Kidney (tissue), 14 donors: ENCODE results near the gene BCL2A1. TPM values are rescaled to one million over a fixed set of nuclear protein-coding genes. Genes with fewer than 3 reads are reported as not detected.

Experiments used
- DNase-seq, 5 donors: peaks; one replicate each; pipeline ENCODE4 v3.0.0-alpha.2; 2013 to 2020
- FAIRE-seq: peaks from 2 replicates; lab custom pipeline; 2012; peaks lifted over from hg19 to GRCh38; lab: Jason Lieb, UNC
- H3K27ac ChIP-seq, 2 donors: one replicate each; pipeline ENCODE4 v1.7.0; 2013; ENCODE audit warnings: low read depth in 2 of 2, low read length in 2 of 2, inconsistent platforms in 1 of 2
- H3K27me3 ChIP-seq: one replicate; pipeline ENCODE4 v1.7.1; 2013; ENCODE audit warnings: low read length, inconsistent platforms; ENCODE audit not compliant: control insufficient read depth, insufficient read depth
- H3K36me3 ChIP-seq, 3 donors: one replicate each; pipeline versions ENCODE4 v1.7.0 to v1.7.1; 2013; ENCODE audit warnings: low read length in 3 of 3, control low read depth in 1 of 3, inconsistent platforms in 1 of 3; ENCODE audit not compliant: insufficient read depth in 3 of 3, control insufficient read depth in 2 of 3
- H3K4me1 ChIP-seq, 3 donors: one replicate each; pipeline versions ENCODE4 v1.7.0 to v1.7.1; 2013; ENCODE audit warnings: low read length in 3 of 3, inconsistent platforms in 1 of 3, low read depth in 1 of 3; ENCODE audit not compliant: control insufficient read depth in 2 of 3, insufficient read depth in 2 of 3
- H3K4me3 ChIP-seq, 3 donors: one replicate each; pipeline versions ENCODE4 v1.7.0 to v1.8.1; 2013; ENCODE audit warnings: low read length in 3 of 3, control low read depth in 1 of 3, inconsistent platforms in 1 of 3
- H3K9ac ChIP-seq, 3 donors: one replicate each; pipeline versions ENCODE4 v1.7.0 to v1.7.1; 2013; ENCODE audit warnings: low read length in 3 of 3, control low read depth in 1 of 3, inconsistent platforms in 1 of 3
- H3K9me3 ChIP-seq, 3 donors: one replicate each; pipeline versions ENCODE4 v1.7.0 to v1.7.1; 2013; ENCODE audit warnings: low read length in 3 of 3, control low read depth in 1 of 3, inconsistent platforms in 1 of 3; ENCODE audit not compliant: control insufficient read depth in 2 of 3, insufficient read depth in 1 of 3
- intact Hi-C: fragments of 100-400 bp; cut with DNase I; formaldehyde crosslinking; loops from one replicate; pipeline ENCODE4 v1.11.1; 2022
- polyA plus RNA-seq: library from polyadenylated mRNA; stranded (reverse); fragments of 350-450 nt; fragmentation: Illumina TruSeq; extraction: RNeasy Lipid Tissue Mini Kit (QIAGEN cat#74804); gene quantifications from one replicate; pipeline ENCODE4 v1.2.3, GENCODE V29; 2014; ENCODE audit warnings: low read depth, low replicate concordance; ENCODE audit not compliant: insufficient read depth
- total RNA-seq: library from RNA; stranded (reverse); fragmentation: NEBNext Ultra II Directional; extraction: Animal tissue kit (Norgen Biotek cat#: 25700); gene quantifications from one replicate; pipeline ENCODE4 v1.2.1, GENCODE V29; 2021
- TF ChIP-seq, protein P1 (sequence below): IDR thresholded peaks from 3 replicates; pipeline ENCODE4 v1.5.1; 2012; ENCODE audit warnings: mild to moderate bottlenecking, moderate library complexity, borderline replicate concordance; ENCODE audit not compliant: insufficient read depth; ENCODE audit errors: extremely low read depth
- donor health status: control.
- donor health status: control.
- donor health status: control.
- donor health status: control.
- donor health status: control.
- donor health status: DM: yes; HTN: yes; CAD: no.
- donor health status: Normal renal cell carcinoma (clear cell type).

BCL2A1 gene
- total and polyA plus RNA-seq, 2 donors from 2014 or later: 0.67 to 2.4 TPM

DNA sequence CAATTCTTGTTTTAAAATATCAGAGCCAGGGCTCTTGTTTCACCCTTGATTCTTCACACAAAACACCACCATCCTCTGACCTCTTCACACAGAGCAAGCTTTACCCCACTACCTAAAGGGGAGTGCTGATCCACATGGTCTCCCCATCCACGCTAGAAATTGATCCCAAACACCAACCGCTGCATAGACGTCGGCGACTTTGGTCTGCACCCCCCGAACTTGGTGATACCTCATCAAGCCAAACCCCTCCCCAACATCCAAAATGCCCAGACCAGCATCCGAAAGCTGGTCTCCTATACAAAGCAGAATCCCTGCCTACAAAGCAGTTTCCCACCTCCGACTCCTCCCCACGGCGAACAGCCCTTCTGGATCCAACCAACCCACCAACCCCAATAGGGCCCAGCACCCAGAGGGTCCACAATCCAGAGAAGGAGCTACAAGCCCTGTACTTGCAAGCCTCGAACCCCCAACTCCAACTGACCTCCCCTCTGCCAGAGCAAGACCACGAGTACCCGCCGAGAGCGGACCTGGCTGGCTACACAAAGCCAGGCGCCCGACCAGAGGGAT is 48.4 kb downstream of the BCL2A1 start:
- DNase-seq (peak in 1 of 5 donors; percentile 91), FAIRE-seq (no peak)
- intact Hi-C loops: no loop called here

GRCh38 chr15:79919749-79920511 is 51.1 kb downstream of the BCL2A1 start:
- TF ChIP-seq, protein P1, sequence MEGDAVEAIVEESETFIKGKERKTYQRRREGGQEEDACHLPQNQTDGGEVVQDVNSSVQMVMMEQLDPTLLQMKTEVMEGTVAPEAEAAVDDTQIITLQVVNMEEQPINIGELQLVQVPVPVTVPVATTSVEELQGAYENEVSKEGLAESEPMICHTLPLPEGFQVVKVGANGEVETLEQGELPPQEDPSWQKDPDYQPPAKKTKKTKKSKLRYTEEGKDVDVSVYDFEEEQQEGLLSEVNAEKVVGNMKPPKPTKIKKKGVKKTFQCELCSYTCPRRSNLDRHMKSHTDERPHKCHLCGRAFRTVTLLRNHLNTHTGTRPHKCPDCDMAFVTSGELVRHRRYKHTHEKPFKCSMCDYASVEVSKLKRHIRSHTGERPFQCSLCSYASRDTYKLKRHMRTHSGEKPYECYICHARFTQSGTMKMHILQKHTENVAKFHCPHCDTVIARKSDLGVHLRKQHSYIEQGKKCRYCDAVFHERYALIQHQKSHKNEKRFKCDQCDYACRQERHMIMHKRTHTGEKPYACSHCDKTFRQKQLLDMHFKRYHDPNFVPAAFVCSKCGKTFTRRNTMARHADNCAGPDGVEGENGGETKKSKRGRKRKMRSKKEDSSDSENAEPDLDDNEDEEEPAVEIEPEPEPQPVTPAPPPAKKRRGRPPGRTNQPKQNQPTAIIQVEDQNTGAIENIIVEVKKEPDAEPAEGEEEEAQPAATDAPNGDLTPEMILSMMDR: no peak
- Histone ChIP-seq H3K27me3 (no peaks in the 10 kb centered on the region), H3K4me3 (no peak overlapping the region), H3K36me3 (no peaks in the 10 kb centered on the region), H3K9ac (no peak overlapping the region), H3K4me1 (peaks cover 0 to 2% (median 0%) of the 10 kb centered on the region in 3 donors), H3K27ac (no peak overlapping the region), H3K9me3 (peaks cover 0 to 45% (median 15%) of the 10 kb centered on the region in 3 donors)
- DNase-seq: no peak
- intact Hi-C loops: no loop called here
- no peak for FAIRE-seq

More for the DNA sequence above, 48.4 kb downstream of the BCL2A1 start:
- Histone ChIP-seq H3K36me3 (no peaks in the 10 kb centered on the region), H3K9me3 (peaks cover 0 to 20% (median 3%) of the 10 kb centered on the region in 3 donors), H3K4me3 (peak overlapping the region; percentile 68 to 82 (median 82)), H3K27ac (peak overlapping the region; percentile 95 to 97), H3K27me3 (no peaks in the 10 kb centered on the region), H3K4me1 (peaks cover 0 to 2% (median 0%) of the 10 kb centered on the region in 3 donors), H3K9ac (peak overlapping the region; percentile 24 to 91 (median 67))
- TF ChIP-seq, protein P1: no peak

DNA sequence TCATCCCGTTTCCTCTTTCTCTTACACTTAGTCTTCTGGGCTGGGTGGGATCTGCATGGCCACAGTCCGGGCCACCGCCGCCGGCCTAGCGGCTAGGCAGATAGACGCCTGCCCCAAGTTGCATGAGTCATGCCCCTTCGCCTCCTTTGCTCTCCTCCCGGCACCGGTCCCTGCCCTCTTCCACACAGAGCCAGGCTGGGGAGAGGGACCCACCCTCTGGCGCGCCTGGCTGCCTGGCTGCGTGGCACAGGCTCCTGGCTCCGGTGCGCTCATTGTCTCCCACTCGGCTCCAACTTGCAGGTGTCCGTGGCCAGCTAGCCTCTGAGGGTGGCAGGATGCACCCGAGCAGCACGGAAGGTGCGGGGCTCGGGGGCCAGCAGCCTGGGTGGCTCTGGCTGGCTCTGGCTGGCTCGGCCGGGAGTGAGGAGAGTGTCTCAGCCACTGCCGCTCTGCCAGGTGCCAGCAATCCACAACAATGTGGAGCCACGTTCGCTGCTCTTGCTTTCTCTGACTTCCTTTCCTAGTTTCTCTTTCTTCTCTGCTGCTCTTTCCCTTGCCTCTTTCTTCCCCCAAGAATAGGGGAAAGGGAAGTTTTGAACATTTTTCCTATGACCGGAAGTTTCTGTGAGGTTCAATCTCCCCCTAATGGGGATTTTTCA is 51.8 kb downstream of the BCL2A1 start:
- DNase-seq: peak in 1 of 5 donors; percentile 63
- Histone ChIP-seq H3K9me3 (peaks cover 0 to 52% (median 19%) of the 10 kb centered on the region in 3 donors), H3K36me3 (no peaks in the 10 kb centered on the region), H3K4me3 (no peak overlapping the region), H3K27ac (no peak overlapping the region), H3K9ac (no peak overlapping the region), H3K4me1 (peaks cover 0 to 2% (median 0%) of the 10 kb centered on the region in 3 donors), H3K27me3 (no peaks in the 10 kb centered on the region)
- FAIRE-seq: no peak
- TF ChIP-seq, protein P1: no peak
- intact Hi-C loops: no loop called here
